ENCODE data around the gene RAB36. TPM values are rescaled to one million over a fixed set of nuclear protein-coding genes. Genes with fewer than 3 reads are reported as not detected.

The RAB36 gene
- total RNA-seq, 2 donors from 2014 or later = 1.3 to 3.1 TPM

- Histone ChIP-seq H3K27me3 (no peaks in the 10 kb centered on the region), H3K4me1 (peaks cover 19% of the 10 kb centered on the region), H3K4me3 (no peak overlapping the region), H3K36me3 (replicated peaks in 1 of 2; ENCODE audit: insufficient read depth in 1 of 2, low read depth in 2 of 2) (no peaks in the 10 kb centered on the region), H3K27ac (peak overlapping the region in 3 of 4 donors; percentile 62 to 73 (median 69)), H3K9me3 (no peaks in the 10 kb centered on the region)
- 46 to 53% methylated on average over 3 to 28 of the region's 28 CpGs for WGBS, 2 donors
- peak; percentile 38 to 63 (median 54) for DNase-seq
- no peak for TF ChIP-seq POLR2A (IDR thresholded peaks at IDR 0.05)
- TF ChIP-seq CTCF (IDR thresholded peaks at IDR 0.05) = no peak
- intact Hi-C loops (cut with DNase I) = no loop called here
- peak; percentile 64 for ATAC-seq
Measured at GRCh38 chr22:23098718-23099530, 46.4 kb upstream of the RAB36 start.

GRCh38 chr22:23099531-23099804, 45.8 kb upstream of the RAB36 start:
- Histone ChIP-seq H3K4me1 (peaks cover 19% of the 10 kb centered on the region), H3K9me3 (no peaks in the 10 kb centered on the region), H3K27me3 (no peaks in the 10 kb centered on the region), H3K36me3 (replicated peaks in 1 of 2; ENCODE audit: insufficient read depth in 1 of 2, low read depth in 2 of 2) (no peaks in the 10 kb centered on the region), H3K27ac (peak overlapping the region in 3 of 4 donors; percentile 62 to 73 (median 69)), H3K4me3 (no peak overlapping the region)
- no peak for DNase-seq
- TF ChIP-seq POLR2A (IDR thresholded peaks at IDR 0.05) (no peak), CTCF (IDR thresholded peaks at IDR 0.05) (no peak)
- intact Hi-C loops (cut with DNase I) = no loop called here
- ATAC-seq = no peak
- WGBS, 2 donors = 76 to 93% methylated on average over 3 to 6 of the region's 6 CpGs

GRCh38 chr22:23100124-23100801, 45.0 kb upstream of the RAB36 start:
- no peaks in the 10 kb centered on the region for H3K9me3 ChIP-seq
- DNase-seq (no peak), ATAC-seq (no peak)
- H3K4me1 ChIP-seq = peaks cover 19% of the 10 kb centered on the region
- no peak overlapping the region for H3K4me3 ChIP-seq
- H3K36me3 ChIP-seq (replicated peaks in 1 of 2; ENCODE audit: insufficient read depth in 1 of 2, low read depth in 2 of 2) = no peaks in the 10 kb centered on the region
- WGBS, 2 donors = 63 to 93% methylated on average over 3 to 4 of the region's 7 CpGs
- no peak overlapping the region for H3K27ac ChIP-seq
- intact Hi-C loops (cut with DNase I) = no loop called here
- no peaks in the 10 kb centered on the region for H3K27me3 ChIP-seq
- TF ChIP-seq POLR2A (IDR thresholded peaks at IDR 0.05) (no peak), CTCF (IDR thresholded peaks at IDR 0.05) (no peak)

GRCh38 chr22:23101524-23101923, 43.8 kb upstream of the RAB36 start:
- Histone ChIP-seq H3K36me3 (replicated peaks in 1 of 2; ENCODE audit: insufficient read depth in 1 of 2, low read depth in 2 of 2) (no peaks in the 10 kb centered on the region), H3K27ac (no peak overlapping the region), H3K27me3 (no peaks in the 10 kb centered on the region), H3K4me3 (no peak overlapping the region), H3K9me3 (no peaks in the 10 kb centered on the region), H3K4me1 (peaks cover 19% of the 10 kb centered on the region)
- WGBS, 2 donors = 100% methylated on average over 3 of the region's 3 CpGs
- ATAC-seq (no peak), DNase-seq (no peak)
- intact Hi-C loops (cut with DNase I) = no loop called here
- no peak for TF ChIP-seq CTCF (IDR thresholded peaks at IDR 0.05)
- no peak for TF ChIP-seq POLR2A (IDR thresholded peaks at IDR 0.05)
